Measurements from ENCODE around the gene LCN15. TPM values are rescaled to one million over a fixed set of nuclear protein-coding genes. Genes with fewer than 3 reads are reported as not detected.
A peak's percentile ranks its signal among the peaks of the same experiment; 100 is the strongest.

LCN15 gene
- total and polyA plus RNA-seq, 10 of the 15 experiments (the other 5 are each of a cell fraction or from before 2014, with no cell fraction given): 0.37 to 0.50 TPM; not detected in 8

DNA sequence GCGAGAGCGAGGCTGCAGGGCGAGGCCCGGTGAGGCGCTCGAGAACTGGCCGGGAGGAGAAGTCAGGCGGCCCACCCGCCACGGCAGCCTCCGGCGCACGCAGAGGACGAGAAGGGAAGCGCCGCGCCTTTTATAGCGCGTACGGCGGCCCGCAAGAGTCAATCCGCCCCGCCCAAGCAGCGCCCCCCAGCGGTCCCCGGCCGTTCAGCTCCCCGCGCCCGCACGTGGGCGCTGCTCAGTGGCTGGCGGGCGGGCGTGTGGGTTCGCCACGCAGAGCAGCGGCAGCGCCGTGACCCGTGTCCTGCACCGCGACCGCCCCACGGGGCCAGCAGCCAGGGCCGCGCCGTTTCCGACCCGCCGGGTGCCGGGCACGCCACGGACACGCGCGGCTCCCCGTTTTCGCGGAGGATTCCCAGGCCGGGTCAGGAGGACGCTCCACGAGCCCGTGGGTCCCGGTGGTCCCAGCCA, 36.2 kb downstream of the LCN15 start (continued):
- TF ChIP-seq KDM1A (IDR thresholded peaks at IDR 0.05; ENCODE audit: borderline replicate concordance) (no peak), SREBF2 (IDR thresholded peaks at IDR 0.05; ENCODE audit: low read length) (no peak), BHLHE40 (IDR thresholded peaks at IDR 0.05; ENCODE audit: borderline replicate concordance in 1 of 2, low read depth in 2 of 2, low read length in 1 of 2) (peak; percentile 95 to 99), TBL1XR1 (IDR thresholded peaks at IDR 0.05; ENCODE audit: low read depth, low read length) (peak; percentile 63; the same call in 1 of the 2 replicates), MXI1 (IDR thresholded peaks at IDR 0.05; ENCODE audit: low read depth, low read length) (peak; percentile 96), HCFC1 (IDR thresholded peaks at IDR 0.05; ENCODE audit: low read length) (peak; percentile 72), HDGF (IDR thresholded peaks at IDR 0.05) (no peak), EP300 (IDR thresholded peaks at IDR 0.05; ENCODE audit: borderline replicate concordance in 1 of 2, control insufficient read depth in 1 of 2, low read depth in 2 of 2, low read length in 2 of 2) (peak in 1 of 2 experiments; percentile 39; a peak in 1 of 4 replicates), NFYA (IDR thresholded peaks at IDR 0.05; ENCODE audit: borderline replicate concordance, low read depth, low read length) (no peak), NFXL1 (IDR thresholded peaks at IDR 0.05; ENCODE audit: borderline replicate concordance) (peak; percentile 85), RAD21 (IDR thresholded peaks at IDR 0.05; ENCODE audit: insufficient read depth, low read depth, low read length) (no peak), NFYB (IDR thresholded peaks at IDR 0.05; ENCODE audit: insufficient read depth, low read depth, low read length) (no peak), EZH2 (IDR thresholded peaks at IDR 0.05; ENCODE audit: borderline replicate concordance, control insufficient read depth, low read depth, low read length) (no peak), EED (IDR thresholded peaks at IDR 0.05; ENCODE audit: low read depth) (no peak), SUPT20H (IDR thresholded peaks at IDR 0.05; ENCODE audit: borderline replicate concordance, control insufficient read depth, low read depth, low read length) (no peak), SREBF1 (IDR thresholded peaks at IDR 0.05; ENCODE audit: low read length) (0 out of 2 replicates have a peak, but pooled peaks have one; percentile 11), PAX8 (IDR thresholded peaks at IDR 0.05) (no peak)
- TF ChIP-seq, protein P1, sequence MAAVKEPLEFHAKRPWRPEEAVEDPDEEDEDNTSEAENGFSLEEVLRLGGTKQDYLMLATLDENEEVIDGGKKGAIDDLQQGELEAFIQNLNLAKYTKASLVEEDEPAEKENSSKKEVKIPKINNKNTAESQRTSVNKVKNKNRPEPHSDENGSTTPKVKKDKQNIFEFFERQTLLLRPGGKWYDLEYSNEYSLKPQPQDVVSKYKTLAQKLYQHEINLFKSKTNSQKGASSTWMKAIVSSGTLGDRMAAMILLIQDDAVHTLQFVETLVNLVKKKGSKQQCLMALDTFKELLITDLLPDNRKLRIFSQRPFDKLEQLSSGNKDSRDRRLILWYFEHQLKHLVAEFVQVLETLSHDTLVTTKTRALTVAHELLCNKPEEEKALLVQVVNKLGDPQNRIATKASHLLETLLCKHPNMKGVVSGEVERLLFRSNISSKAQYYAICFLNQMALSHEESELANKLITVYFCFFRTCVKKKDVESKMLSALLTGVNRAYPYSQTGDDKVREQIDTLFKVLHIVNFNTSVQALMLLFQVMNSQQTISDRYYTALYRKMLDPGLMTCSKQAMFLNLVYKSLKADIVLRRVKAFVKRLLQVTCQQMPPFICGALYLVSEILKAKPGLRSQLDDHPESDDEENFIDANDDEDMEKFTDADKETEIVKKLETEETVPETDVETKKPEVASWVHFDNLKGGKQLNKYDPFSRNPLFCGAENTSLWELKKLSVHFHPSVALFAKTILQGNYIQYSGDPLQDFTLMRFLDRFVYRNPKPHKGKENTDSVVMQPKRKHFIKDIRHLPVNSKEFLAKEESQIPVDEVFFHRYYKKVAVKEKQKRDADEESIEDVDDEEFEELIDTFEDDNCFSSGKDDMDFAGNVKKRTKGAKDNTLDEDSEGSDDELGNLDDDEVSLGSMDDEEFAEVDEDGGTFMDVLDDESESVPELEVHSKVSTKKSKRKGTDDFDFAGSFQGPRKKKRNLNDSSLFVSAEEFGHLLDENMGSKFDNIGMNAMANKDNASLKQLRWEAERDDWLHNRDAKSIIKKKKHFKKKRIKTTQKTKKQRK (IDR thresholded peaks at IDR 0.05; ENCODE audit: low read depth, low read length): no peak
- TF ChIP-seq, protein P2, sequence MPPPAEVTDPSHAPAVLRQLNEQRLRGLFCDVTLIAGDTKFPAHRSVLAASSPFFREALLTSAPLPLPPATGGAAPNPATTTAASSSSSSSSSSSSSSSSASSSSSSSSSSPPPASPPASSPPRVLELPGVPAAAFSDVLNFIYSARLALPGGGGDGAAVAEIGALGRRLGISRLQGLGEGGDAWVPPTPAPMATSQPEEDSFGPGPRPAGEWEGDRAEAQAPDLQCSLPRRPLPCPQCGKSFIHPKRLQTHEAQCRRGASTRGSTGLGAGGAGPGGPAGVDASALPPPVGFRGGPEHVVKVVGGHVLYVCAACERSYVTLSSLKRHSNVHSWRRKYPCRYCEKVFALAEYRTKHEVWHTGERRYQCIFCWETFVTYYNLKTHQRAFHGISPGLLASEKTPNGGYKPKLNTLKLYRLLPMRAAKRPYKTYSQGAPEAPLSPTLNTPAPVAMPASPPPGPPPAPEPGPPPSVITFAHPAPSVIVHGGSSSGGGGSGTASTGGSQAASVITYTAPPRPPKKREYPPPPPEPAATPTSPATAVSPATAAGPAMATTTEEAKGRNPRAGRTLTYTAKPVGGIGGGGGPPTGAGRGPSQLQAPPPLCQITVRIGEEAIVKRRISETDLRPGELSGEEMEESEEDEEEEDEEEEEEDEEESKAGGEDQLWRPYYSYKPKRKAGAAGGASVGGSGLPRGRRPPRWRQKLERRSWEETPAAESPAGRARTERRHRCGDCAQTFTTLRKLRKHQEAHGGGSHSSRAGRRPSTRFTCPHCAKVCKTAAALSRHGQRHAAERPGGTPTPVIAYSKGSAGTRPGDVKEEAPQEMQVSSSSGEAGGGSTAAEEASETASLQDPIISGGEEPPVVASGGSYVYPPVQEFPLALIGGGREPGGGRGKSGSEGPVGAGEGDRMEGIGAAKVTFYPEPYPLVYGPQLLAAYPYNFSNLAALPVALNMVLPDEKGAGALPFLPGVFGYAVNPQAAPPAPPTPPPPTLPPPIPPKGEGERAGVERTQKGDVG (CRISPR knock-in tag; IDR thresholded peaks at IDR 0.05): no peak
- TF ChIP-seq, protein P3, sequence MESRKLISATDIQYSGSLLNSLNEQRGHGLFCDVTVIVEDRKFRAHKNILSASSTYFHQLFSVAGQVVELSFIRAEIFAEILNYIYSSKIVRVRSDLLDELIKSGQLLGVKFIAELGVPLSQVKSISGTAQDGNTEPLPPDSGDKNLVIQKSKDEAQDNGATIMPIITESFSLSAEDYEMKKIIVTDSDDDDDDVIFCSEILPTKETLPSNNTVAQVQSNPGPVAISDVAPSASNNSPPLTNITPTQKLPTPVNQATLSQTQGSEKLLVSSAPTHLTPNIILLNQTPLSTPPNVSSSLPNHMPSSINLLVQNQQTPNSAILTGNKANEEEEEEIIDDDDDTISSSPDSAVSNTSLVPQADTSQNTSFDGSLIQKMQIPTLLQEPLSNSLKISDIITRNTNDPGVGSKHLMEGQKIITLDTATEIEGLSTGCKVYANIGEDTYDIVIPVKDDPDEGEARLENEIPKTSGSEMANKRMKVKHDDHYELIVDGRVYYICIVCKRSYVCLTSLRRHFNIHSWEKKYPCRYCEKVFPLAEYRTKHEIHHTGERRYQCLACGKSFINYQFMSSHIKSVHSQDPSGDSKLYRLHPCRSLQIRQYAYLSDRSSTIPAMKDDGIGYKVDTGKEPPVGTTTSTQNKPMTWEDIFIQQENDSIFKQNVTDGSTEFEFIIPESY (IDR thresholded peaks at IDR 0.05): peak; percentile 23; the same call in 1 of the 2 replicates
- TF ChIP-seq, protein P4, sequence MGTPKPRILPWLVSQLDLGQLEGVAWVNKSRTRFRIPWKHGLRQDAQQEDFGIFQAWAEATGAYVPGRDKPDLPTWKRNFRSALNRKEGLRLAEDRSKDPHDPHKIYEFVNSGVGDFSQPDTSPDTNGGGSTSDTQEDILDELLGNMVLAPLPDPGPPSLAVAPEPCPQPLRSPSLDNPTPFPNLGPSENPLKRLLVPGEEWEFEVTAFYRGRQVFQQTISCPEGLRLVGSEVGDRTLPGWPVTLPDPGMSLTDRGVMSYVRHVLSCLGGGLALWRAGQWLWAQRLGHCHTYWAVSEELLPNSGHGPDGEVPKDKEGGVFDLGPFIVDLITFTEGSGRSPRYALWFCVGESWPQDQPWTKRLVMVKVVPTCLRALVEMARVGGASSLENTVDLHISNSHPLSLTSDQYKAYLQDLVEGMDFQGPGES (IDR thresholded peaks at IDR 0.05): peak; percentile 57; the same call in 1 of the 2 replicates
